OCI-M1 (cell line): ENCODE results near the gene EIF2S3B.

Source experiments
- DNase-seq: peaks from one replicate; lab custom pipeline; 2025; lab: John Stamatoyannopoulos, UW

The EIF2S3B gene

GRCh38 chr12:10554228-10554755, 48.6 kb downstream of the EIF2S3B start:
- no peak for DNase-seq

DNA sequence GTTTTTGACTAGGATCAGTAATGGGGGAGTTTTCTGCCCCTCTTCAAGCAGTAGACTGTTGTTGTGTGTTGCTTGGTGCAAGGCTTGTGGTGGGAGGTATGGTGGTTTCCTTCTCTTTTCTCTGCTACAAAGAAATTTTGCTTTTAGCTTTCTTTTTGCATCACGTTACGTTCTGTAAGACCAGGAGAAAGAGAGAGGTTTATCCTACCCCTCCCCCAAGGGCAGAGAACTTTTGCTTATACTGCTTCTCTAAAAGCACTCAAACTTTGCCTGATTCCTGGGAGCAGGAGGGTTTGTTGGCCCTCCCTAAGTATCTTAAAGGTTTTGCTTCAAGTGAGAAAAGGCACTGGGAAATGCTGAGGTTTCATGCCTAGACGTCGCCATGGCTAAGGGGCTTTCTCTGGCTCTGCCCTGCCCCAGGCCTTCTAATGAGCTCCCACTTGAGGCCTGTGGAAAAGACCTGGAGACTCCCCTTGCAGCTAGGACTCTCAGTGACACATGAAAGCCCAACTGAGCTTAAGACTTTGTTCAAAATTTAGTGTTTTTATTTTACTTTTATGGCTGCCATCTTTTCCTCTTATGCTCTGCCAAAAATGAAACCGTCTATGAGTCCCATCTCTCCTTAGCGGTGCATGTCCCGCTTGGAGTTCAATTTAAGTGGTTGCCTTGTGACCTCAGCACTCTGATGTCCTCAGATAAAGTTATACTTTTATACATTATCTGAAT, 49.2 kb downstream of the EIF2S3B start:
- DNase-seq = no peak

- DNase-seq = no peak
These were observed 51.6 kb downstream of the EIF2S3B start for GRCh38 chr12:10557329-10557728.

DNA sequence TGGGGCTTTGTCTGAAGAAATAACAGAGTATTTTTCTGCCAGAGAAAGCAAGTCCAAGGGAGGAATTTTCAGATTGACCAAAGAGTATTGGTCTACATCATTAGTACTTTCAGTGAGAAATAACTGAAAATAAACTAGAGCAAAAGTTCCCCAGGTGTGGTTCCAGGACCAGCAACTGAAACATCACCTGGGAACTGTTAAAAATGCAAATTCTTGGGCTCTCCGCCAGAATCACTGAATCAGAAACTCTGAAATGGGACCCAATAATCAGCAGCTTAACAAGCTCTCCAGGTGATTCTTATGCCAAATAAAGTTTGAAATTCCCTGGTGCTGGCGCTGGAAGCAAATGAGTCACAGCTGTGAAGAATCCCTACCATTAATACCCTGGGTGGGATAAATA, 52.1 kb downstream of the EIF2S3B start:
- DNase-seq = no peak
